SK-N-SH treated with all-trans-retinoic acid at 6 μM for 48 hours (cell line): ENCODE measurements around the gene PIMREG.

Experiments used
- ATAC-seq: fragments of 200-7000 bp; cut with Tn5 transposase; 3 replicates; pipeline ENCODE4 v1.9.1; 2020; ENCODE audit warnings: mild to moderate bottlenecking, moderate library complexity
- BACH2 ChIP-seq: fragments of 250-450 bp; sonication (Bioruptor Pico); IDR thresholded peaks from 2 replicates; pipeline ENCODE4 v1.9.0; 2021; ENCODE audit warnings: mild to moderate bottlenecking, borderline replicate concordance
- CSDC2 ChIP-seq: fragments of 250-450 bp; sonication (Bioruptor Pico); IDR thresholded peaks from 2 replicates; pipeline ENCODE4 v1.5.0; 2020; ENCODE audit warnings: mild to moderate bottlenecking, moderate library complexity
- CSRNP3 ChIP-seq: fragments of 250-450 bp; sonication (Bioruptor Pico); IDR thresholded peaks from 2 replicates; pipeline ENCODE4 v1.5.1; 2021; ENCODE audit warnings: mild to moderate bottlenecking, moderate library complexity
- ESRRG ChIP-seq: fragments of 250-450 bp; sonication (Bioruptor Pico); IDR thresholded peaks from 2 replicates; pipeline ENCODE4 v1.6.1; 2021; ENCODE audit warnings: mild to moderate bottlenecking
- ISL1 ChIP-seq: fragments of 250-450 bp; sonication (Bioruptor Pico); IDR thresholded peaks from 2 replicates; pipeline ENCODE4 v2.1.2; 2022; ENCODE audit warnings: mild to moderate bottlenecking, moderate library complexity
- OSR1 ChIP-seq: fragments of 250-450 bp; sonication (Bioruptor Pico); IDR thresholded peaks from 2 replicates; pipeline ENCODE4 v1.8.0; 2022; ENCODE audit warnings: moderate library complexity, mild to moderate bottlenecking, inconsistent platforms
- PATZ1 ChIP-seq: fragments of 250-450 bp; sonication (Bioruptor Pico); IDR thresholded peaks from 2 replicates; pipeline ENCODE4 v1.8.0; 2020; ENCODE audit warnings: mild to moderate bottlenecking, moderate library complexity, borderline replicate concordance
- POU6F1 ChIP-seq: fragments of 250-450 bp; sonication (Bioruptor Pico); IDR thresholded peaks from 2 replicates; pipeline ENCODE4 v1.8.0; 2021; ENCODE audit warnings: low read depth, mild to moderate bottlenecking, moderate library complexity, borderline replicate concordance
- PPARA ChIP-seq: fragments of 250-450 bp; sonication (Bioruptor Pico); IDR thresholded peaks from 2 replicates; pipeline ENCODE4 v1.5.0; 2020; ENCODE audit warnings: mild to moderate bottlenecking, borderline replicate concordance
- RARB ChIP-seq: fragments of 250-450 bp; sonication (Bioruptor Pico); IDR thresholded peaks from 2 replicates; pipeline ENCODE4 v1.8.0; 2021; ENCODE audit warnings: mild to moderate bottlenecking, moderate library complexity
- SNAI2 ChIP-seq: fragments of 250-450 bp; sonication (Bioruptor Pico); IDR thresholded peaks from 2 replicates; pipeline ENCODE4 v1.5.0; 2020; ENCODE audit warnings: mild to moderate bottlenecking, moderate library complexity
- TOX ChIP-seq: fragments of 250-450 bp; sonication (Bioruptor Pico); IDR thresholded peaks from 2 replicates; pipeline ENCODE4 v1.8.0; 2021; ENCODE audit warnings: mild to moderate bottlenecking, moderate library complexity, borderline replicate concordance
- ZFP3 ChIP-seq: fragments of 250-450 bp; sonication (Bioruptor Pico); IDR thresholded peaks from 2 replicates; pipeline ENCODE4 v1.5.0; 2020; ENCODE audit warnings: mild to moderate bottlenecking, moderate library complexity
- ZFP30 ChIP-seq: fragments of 450-650 bp; formaldehyde crosslinking; IDR thresholded peaks from 2 replicates; pipeline ENCODE4 v1.5.0; 2022; ENCODE audit warnings: mild to moderate bottlenecking, moderate library complexity
- ZNF70 ChIP-seq: fragments of 450-650 bp; formaldehyde crosslinking; IDR thresholded peaks from 2 replicates; pipeline ENCODE4 v1.5.0; 2020; ENCODE audit warnings: mild to moderate bottlenecking, moderate library complexity
- ZNF8 ChIP-seq: fragments of 450-650 bp; formaldehyde crosslinking; IDR thresholded peaks from 2 replicates; pipeline ENCODE4 v1.5.0; 2020; ENCODE audit warnings: mild to moderate bottlenecking, moderate library complexity
- TF ChIP-seq, protein P1 (sequence below): fragments of 250-450 bp; sonication (Bioruptor Pico); IDR thresholded peaks from 2 replicates; pipeline ENCODE4 v1.5.1; 2020; ENCODE audit warnings: low read depth, mild to moderate bottlenecking, moderate library complexity
- TF ChIP-seq, protein P2 (sequence below): fragments of 250-450 bp; sonication (Bioruptor Pico); IDR thresholded peaks from 2 replicates; pipeline ENCODE4 v1.5.0; 2020; ENCODE audit warnings: mild to moderate bottlenecking, moderate library complexity

The PIMREG gene

GRCh38 chr17:6426356-6427101 lies 17.7 kb upstream of the PIMREG start:
- TF ChIP-seq ISL1 (CRISPR knock-in tag) (no peak), PPARA (CRISPR knock-in tag) (no peak), CSDC2 (no peak), TOX (CRISPR knock-in tag) (no peak), ZFP30 (CRISPR knock-in tag) (no peak), BACH2 (CRISPR knock-in tag) (no peak), RARB (CRISPR knock-in tag) (no peak), PATZ1 (CRISPR knock-in tag) (no peak)
- TF ChIP-seq, protein P1, sequence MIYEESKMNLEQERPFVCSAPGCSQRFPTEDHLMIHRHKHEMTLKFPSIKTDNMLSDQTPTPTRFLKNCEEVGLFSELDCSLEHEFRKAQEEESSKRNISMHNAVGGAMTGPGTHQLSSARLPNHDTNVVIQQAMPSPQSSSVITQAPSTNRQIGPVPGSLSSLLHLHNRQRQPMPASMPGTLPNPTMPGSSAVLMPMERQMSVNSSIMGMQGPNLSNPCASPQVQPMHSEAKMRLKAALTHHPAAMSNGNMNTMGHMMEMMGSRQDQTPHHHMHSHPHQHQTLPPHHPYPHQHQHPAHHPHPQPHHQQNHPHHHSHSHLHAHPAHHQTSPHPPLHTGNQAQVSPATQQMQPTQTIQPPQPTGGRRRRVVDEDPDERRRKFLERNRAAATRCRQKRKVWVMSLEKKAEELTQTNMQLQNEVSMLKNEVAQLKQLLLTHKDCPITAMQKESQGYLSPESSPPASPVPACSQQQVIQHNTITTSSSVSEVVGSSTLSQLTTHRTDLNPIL = no peak
- ATAC-seq = no peak

DNA sequence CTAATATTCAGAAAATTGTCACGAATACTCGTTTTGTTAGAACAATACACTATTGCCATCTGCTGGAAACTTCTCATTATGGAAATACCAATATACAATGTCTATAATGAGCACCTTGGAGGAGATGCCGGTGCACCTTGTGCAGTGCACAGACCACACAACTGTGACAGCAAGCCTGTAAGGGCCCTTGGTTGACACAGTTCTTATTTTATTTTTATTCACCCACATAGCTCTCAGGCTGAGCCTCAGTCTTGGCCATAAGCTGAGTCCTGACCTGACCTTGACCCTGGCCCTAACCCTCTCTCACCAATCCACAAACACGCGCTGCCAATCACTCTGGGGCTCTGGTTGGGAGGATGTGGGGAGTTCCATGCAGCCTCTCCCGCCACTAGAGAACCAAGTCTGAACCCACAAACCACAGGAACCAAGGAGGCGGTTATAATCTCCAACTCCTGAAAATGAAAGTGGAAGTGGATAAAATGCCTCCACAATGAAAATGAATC lies 16.9 kb upstream of the PIMREG start:
- TF ChIP-seq OSR1 (CRISPR knock-in tag) (no peak), PATZ1 (CRISPR knock-in tag) (no peak), CSRNP3 (CRISPR knock-in tag) (no peak), ZNF8 (CRISPR knock-in tag) (no peak), POU6F1 (CRISPR knock-in tag) (no peak), SNAI2 (CRISPR knock-in tag) (no peak), ESRRG (CRISPR knock-in tag) (no peak), ZFP3 (CRISPR knock-in tag) (no peak), BACH2 (CRISPR knock-in tag) (no peak), ZNF70 (CRISPR knock-in tag) (no peak), PPARA (CRISPR knock-in tag) (no peak), CSDC2 (no peak)
- TF ChIP-seq, protein P1 = no peak
- TF ChIP-seq, protein P2, sequence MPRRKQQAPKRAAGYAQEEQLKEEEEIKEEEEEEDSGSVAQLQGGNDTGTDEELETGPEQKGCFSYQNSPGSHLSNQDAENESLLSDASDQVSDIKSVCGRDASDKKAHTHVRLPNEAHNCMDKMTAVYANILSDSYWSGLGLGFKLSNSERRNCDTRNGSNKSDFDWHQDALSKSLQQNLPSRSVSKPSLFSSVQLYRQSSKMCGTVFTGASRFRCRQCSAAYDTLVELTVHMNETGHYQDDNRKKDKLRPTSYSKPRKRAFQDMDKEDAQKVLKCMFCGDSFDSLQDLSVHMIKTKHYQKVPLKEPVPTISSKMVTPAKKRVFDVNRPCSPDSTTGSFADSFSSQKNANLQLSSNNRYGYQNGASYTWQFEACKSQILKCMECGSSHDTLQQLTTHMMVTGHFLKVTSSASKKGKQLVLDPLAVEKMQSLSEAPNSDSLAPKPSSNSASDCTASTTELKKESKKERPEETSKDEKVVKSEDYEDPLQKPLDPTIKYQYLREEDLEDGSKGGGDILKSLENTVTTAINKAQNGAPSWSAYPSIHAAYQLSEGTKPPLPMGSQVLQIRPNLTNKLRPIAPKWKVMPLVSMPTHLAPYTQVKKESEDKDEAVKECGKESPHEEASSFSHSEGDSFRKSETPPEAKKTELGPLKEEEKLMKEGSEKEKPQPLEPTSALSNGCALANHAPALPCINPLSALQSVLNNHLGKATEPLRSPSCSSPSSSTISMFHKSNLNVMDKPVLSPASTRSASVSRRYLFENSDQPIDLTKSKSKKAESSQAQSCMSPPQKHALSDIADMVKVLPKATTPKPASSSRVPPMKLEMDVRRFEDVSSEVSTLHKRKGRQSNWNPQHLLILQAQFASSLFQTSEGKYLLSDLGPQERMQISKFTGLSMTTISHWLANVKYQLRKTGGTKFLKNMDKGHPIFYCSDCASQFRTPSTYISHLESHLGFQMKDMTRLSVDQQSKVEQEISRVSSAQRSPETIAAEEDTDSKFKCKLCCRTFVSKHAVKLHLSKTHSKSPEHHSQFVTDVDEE (CRISPR knock-in tag) = no peak

More for the DNA sequence above, 16.9 kb upstream of the PIMREG start:
- peak; percentile 27; the same call in 2 of the 3 replicates for ATAC-seq
